ENCODE measurements around the gene CENPN. TPM values are rescaled to one million over a fixed set of nuclear protein-coding genes. Genes with fewer than 3 reads are reported as not detected.
A peak's percentile ranks its signal among the peaks of the same experiment; 100 is the strongest.

The CENPN gene
- total RNA-seq, 8 experiments from 2014 or later: 3.2 to 38.2 (median 6.6) TPM

DNA sequence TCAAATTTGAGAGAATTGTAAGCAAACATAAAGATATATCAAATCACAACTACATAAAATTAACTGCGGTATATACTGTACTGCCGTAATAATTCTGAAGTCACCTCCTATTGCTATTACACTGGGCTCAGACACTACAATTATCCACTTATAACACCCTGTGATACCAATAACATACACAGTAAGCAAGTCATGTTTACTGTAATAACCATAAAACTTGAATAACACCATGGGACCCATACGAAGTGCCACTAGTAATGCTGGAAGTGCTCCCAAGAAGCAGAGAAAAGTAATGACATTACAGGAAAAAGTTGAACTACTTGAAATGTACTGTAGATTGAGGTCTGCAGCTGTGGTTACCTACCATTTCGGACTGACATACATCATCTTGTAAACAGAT is 24.4 kb upstream of the CENPN start:
- 50 to 100% (median 74%) methylated on average over 1 to 4 of the region's 4 CpGs for WGBS, 10 experiments
- no peak overlapping the region for H3K27ac ChIP-seq
- ATAC-seq (replicated peaks in 6 of 8): no peak
- no peak overlapping the region for H3K4me3 ChIP-seq
- in situ Hi-C loops (cut with MboI; ENCODE audit: low pct_unique_long_range_greater_than_20kb in 2 of 9, low sequenced_read_pairs in 9 of 9, unreplicated experiment in 9 of 9): no loop called here
- H3K4me1 ChIP-seq (replicated peaks in 1 of 2): no peaks in the 10 kb centered on the region

GRCh38 chr16:80984124-80984892 is 22.7 kb upstream of the CENPN start:
- no peak overlapping the region for H3K27ac ChIP-seq
- H3K4me3 ChIP-seq: no peak overlapping the region
- peak in 3 of 8 experiments; percentile 42 to 64 (median 63) for ATAC-seq (replicated peaks in 6 of 8)
- WGBS, 10 experiments: 65 to 90% (median 81%) methylated on average over 3 to 6 of the region's 6 CpGs
- no peaks in the 10 kb centered on the region for H3K4me1 ChIP-seq (replicated peaks in 1 of 2)
- in situ Hi-C loops (cut with MboI; ENCODE audit: low pct_unique_long_range_greater_than_20kb in 2 of 9, low sequenced_read_pairs in 9 of 9, unreplicated experiment in 9 of 9): no loop called here

DNA sequence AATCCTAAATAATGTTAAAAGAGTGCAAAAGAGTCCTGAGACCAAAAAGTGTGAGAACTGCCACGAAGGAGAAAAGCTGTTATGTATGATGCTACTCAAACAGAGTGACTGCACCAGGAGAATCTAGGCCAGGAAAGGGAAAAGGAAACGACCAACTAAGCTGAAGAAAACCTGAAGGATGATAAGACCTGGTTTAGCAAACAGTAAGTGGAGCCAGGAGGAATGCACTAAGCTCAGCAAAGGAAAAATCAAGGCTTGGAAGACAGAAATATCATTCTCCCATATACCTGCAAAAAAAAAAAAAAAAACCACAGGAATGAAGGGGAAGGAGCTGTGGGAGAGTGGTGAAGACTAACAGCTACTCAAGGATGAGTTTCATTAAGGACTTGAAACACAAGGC is 21.4 kb upstream of the CENPN start:
- Histone ChIP-seq H3K4me3 (no peak overlapping the region), H3K27ac (no peak overlapping the region), H3K4me1 (replicated peaks in 1 of 2) (no peaks in the 10 kb centered on the region)
- ATAC-seq (replicated peaks in 6 of 8): no peak
- in situ Hi-C loops (cut with MboI; ENCODE audit: low pct_unique_long_range_greater_than_20kb in 2 of 9, low sequenced_read_pairs in 9 of 9, unreplicated experiment in 9 of 9): no loop called here
- 67 to 100% (median 88%) methylated on average over 1 to 2 of the region's 2 CpGs for WGBS, 10 experiments

- H3K4me3 ChIP-seq: no peak overlapping the region
- no peaks in the 10 kb centered on the region for H3K4me1 ChIP-seq (replicated peaks in 1 of 2)
- no peak overlapping the region for H3K27ac ChIP-seq
- in situ Hi-C loops (cut with MboI; ENCODE audit: low pct_unique_long_range_greater_than_20kb in 2 of 9, low sequenced_read_pairs in 9 of 9, unreplicated experiment in 9 of 9): no loop called here
- 67 to 100% (median 100%) methylated on average over 1 to 2 of the region's 2 CpGs; no CpG with 5 or more reads in 1 of the 10 experiments for WGBS, 10 experiments
- no peak for ATAC-seq (replicated peaks in 6 of 8)
Measured at GRCh38 chr16:80986557-80986956, 20.5 kb upstream of the CENPN start.

DNA sequence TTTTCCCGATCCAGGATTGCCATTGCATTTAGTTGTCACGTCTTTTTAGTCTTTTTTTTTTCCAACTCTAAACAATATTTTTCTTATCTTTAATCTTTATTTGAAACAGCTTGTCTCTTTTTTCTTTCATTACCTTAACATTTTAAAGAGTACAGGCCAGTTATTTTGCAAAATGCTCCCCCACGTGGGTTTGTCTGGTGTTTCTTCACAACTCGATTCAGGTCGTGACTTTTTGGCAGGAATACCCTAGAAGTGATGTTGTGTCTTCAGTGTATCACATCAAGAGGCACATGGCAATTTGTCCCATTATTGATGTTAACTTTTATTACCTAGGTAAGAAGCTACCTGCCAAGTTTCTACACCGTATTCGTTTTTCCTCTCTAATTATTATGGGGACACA is 18.3 kb upstream of the CENPN start:
- ATAC-seq (replicated peaks in 6 of 8): no peak
- WGBS, 10 experiments: 52 to 80% (median 69%) methylated on average over 2 to 7 of the region's 7 CpGs; no CpG with 5 or more reads in 1 of the 10 experiments
- peaks cover 0 to 8% of the 10 kb centered on the region in 2 donors for H3K4me1 ChIP-seq (replicated peaks in 1 of 2)
- in situ Hi-C loops (cut with MboI; ENCODE audit: low pct_unique_long_range_greater_than_20kb in 2 of 9, low sequenced_read_pairs in 9 of 9, unreplicated experiment in 9 of 9): no loop called here
- H3K4me3 ChIP-seq: no peak overlapping the region
- H3K27ac ChIP-seq: no peak overlapping the region

- in situ Hi-C loops (cut with MboI; ENCODE audit: low pct_unique_long_range_greater_than_20kb in 2 of 9, low sequenced_read_pairs in 9 of 9, unreplicated experiment in 9 of 9): no loop called here
- WGBS, 10 experiments: 9 to 75% (median 46%) methylated on average over 1 to 2 of the region's 2 CpGs; no CpG with 5 or more reads in 3 of the 10 experiments
- peaks cover 0 to 11% of the 10 kb centered on the region in 2 donors for H3K4me1 ChIP-seq (replicated peaks in 1 of 2)
- H3K27ac ChIP-seq: no peak overlapping the region
- H3K4me3 ChIP-seq: no peak overlapping the region
- no peak for ATAC-seq (replicated peaks in 6 of 8)
Measured at GRCh38 chr16:80989801-80990200, 17.2 kb upstream of the CENPN start.

DNA sequence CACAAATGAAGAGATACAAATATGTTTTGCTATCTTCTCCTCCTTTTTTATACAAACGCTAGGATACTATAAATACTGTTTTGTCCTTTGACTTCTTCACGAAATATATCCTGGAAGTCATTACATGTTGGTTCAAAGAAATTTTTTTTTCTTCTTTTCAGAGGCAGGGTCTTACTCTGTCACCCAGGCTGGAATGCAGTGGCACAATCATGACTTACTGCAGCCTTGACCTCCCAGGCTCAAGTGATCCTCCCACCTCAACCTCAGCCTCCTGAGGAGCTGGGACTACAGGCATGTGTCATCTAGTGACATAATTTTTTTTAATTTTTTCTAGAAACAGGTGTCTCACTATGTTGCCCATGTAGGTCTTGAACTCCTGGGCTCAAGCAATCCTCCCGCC is 16.4 kb upstream of the CENPN start:
- peaks cover 0 to 11% of the 10 kb centered on the region in 2 donors for H3K4me1 ChIP-seq (replicated peaks in 1 of 2)
- no peak for ATAC-seq (replicated peaks in 6 of 8)
- WGBS, 10 experiments: 88 to 100% (median 96%) methylated on average over 1 to 3 of the region's 3 CpGs; no CpG with 5 or more reads in 2 of the 10 experiments
- H3K4me3 ChIP-seq: no peak overlapping the region
- H3K27ac ChIP-seq: no peak overlapping the region
- in situ Hi-C loops (cut with MboI; ENCODE audit: low pct_unique_long_range_greater_than_20kb in 2 of 9, low sequenced_read_pairs in 9 of 9, unreplicated experiment in 9 of 9): no loop called here

- ATAC-seq (replicated peaks in 6 of 8): no peak
- in situ Hi-C loops (cut with MboI; ENCODE audit: low pct_unique_long_range_greater_than_20kb in 2 of 9, low sequenced_read_pairs in 9 of 9, unreplicated experiment in 9 of 9): no loop called here
- 80 to 100% (median 100%) methylated on average over 1 to 2 of the region's 2 CpGs; no CpG with 5 or more reads in 3 of the 10 experiments for WGBS, 10 experiments
Measured at GRCh38 chr16:80990978-80991377, 16.0 kb upstream of the CENPN start.

GRCh38 chr16:80991792-80992430 is 15.1 kb upstream of the CENPN start:
- Histone ChIP-seq H3K4me3 (no peak overlapping the region), H3K4me1 (replicated peaks in 1 of 2) (peaks cover 0 to 11% of the 10 kb centered on the region in 2 donors), H3K27ac (no peak overlapping the region)
- no peak for ATAC-seq (replicated peaks in 6 of 8)
- in situ Hi-C loops (cut with MboI; ENCODE audit: low pct_unique_long_range_greater_than_20kb in 2 of 9, low sequenced_read_pairs in 9 of 9, unreplicated experiment in 9 of 9): no loop called here
- 50 to 100% (median 65%) methylated on average over 2 to 6 of the region's 6 CpGs; no CpG with 5 or more reads in 1 of the 10 experiments for WGBS, 10 experiments

More at GRCh38 chr16:80990978-80991377, 16.0 kb upstream of the CENPN start:
- Histone ChIP-seq H3K4me1 (replicated peaks in 1 of 2) (peaks cover 0 to 11% of the 10 kb centered on the region in 2 donors), H3K27ac (no peak overlapping the region), H3K4me3 (no peak overlapping the region)

DNA sequence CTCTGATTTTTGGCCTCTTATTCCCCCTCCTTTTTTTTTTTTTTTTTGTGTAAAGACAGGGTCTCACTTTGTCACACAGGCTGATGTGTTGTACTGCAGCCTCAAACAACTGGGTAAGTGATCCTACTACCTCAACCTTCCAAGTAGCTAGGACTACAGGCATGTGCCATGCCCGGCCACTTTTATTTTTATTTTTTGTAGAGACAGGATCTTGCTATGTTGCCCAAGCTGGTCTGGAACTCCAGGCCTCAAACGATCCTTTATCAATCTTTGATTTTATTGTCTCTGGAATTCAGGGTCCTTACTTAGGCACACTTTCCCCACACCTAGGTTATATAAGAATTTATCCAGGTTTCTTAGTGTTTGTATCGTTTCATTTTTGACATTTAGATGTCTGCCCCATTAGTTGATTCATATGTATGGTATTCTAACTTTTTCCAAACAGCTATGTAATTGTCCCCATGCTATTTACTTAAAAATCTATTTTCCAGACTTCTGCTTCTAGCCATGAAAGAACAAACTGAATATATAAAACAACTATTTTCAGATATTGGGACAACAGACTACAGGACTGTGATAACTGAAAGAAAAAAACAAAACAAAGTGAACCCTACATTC is 14.2 kb upstream of the CENPN start:
- in situ Hi-C loops (cut with MboI; ENCODE audit: low pct_unique_long_range_greater_than_20kb in 2 of 9, low sequenced_read_pairs in 9 of 9, unreplicated experiment in 9 of 9): no loop called here
- WGBS, 10 experiments: 0 to 100% (median 59%) methylated on average over 1 to 3 of the region's 3 CpGs; no CpG with 5 or more reads in 1 of the 10 experiments
- no peak for ATAC-seq (replicated peaks in 6 of 8)
- Histone ChIP-seq H3K4me1 (replicated peaks in 1 of 2) (peaks cover 0 to 11% of the 10 kb centered on the region in 2 donors), H3K27ac (no peak overlapping the region), H3K4me3 (no peak overlapping the region)

GRCh38 chr16:80993307-80993706 is 13.7 kb upstream of the CENPN start:
- Histone ChIP-seq H3K4me1 (replicated peaks in 1 of 2) (peaks cover 0 to 11% of the 10 kb centered on the region in 2 donors), H3K4me3 (no peak overlapping the region), H3K27ac (no peak overlapping the region)
- in situ Hi-C loops (cut with MboI; ENCODE audit: low pct_unique_long_range_greater_than_20kb in 2 of 9, low sequenced_read_pairs in 9 of 9, unreplicated experiment in 9 of 9): no loop called here
- peak; percentile 42 to 97 (median 56) for ATAC-seq (replicated peaks in 6 of 8)
- 0 to 71% (median 38%) methylated on average over 1 to 6 of the region's 6 CpGs; no CpG with 5 or more reads in 2 of the 10 experiments for WGBS, 10 experiments

DNA sequence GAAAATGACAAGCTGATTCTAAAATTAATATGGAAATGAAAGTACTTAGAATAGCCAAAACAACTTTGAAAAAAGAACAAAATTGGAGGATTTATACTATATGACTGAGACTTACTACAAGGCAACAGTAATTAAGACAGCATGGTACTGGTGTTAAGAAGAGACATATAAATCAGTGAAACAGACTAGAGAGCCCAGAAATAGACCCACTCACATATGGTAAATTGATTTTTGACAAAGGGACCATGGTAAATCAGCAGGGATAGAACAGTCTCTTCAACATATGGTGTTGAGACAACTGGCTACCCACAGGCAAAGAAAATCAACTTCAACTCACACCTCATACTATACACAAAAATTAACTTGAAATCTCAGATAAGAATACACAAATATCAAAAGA is 13.2 kb upstream of the CENPN start:
- in situ Hi-C loops (cut with MboI; ENCODE audit: low pct_unique_long_range_greater_than_20kb in 2 of 9, low sequenced_read_pairs in 9 of 9, unreplicated experiment in 9 of 9): no loop called here
- no peak overlapping the region for H3K27ac ChIP-seq
- ATAC-seq (replicated peaks in 6 of 8): peak in 4 of 8 experiments; percentile 19 to 65 (median 48)
- peaks cover 0 to 11% of the 10 kb centered on the region in 2 donors for H3K4me1 ChIP-seq (replicated peaks in 1 of 2)
- no peak overlapping the region for H3K4me3 ChIP-seq

DNA sequence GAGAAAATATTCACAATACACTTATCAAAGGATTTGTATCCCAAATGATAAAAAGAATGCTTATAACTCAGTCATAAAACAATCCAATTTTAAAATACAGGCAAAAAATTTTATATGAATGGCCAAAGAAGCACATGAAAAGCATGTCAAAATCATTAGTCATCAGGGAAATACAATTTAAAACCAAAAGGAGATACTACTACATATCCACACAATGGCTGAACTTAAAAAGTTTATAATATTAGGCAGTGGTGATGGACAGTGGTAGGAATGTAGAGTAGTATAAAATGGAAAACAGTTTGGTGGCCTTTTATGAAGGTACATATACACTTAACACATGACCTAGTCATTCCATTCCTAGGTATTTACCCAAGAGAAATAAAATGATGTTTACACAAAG is 12.6 kb upstream of the CENPN start:
- peaks cover 0 to 11% of the 10 kb centered on the region in 2 donors for H3K4me1 ChIP-seq (replicated peaks in 1 of 2)
- H3K4me3 ChIP-seq: no peak overlapping the region
- ATAC-seq (replicated peaks in 6 of 8): no peak
- in situ Hi-C loops (cut with MboI; ENCODE audit: low pct_unique_long_range_greater_than_20kb in 2 of 9, low sequenced_read_pairs in 9 of 9, unreplicated experiment in 9 of 9): no loop called here
- no peak overlapping the region for H3K27ac ChIP-seq

Data from motor neuron (in vitro differentiated cells).